Measurements from ENCODE around the gene AOPEP.
A peak's percentile ranks its signal among the peaks of the same experiment; 100 is the strongest.

The AOPEP gene

DNA sequence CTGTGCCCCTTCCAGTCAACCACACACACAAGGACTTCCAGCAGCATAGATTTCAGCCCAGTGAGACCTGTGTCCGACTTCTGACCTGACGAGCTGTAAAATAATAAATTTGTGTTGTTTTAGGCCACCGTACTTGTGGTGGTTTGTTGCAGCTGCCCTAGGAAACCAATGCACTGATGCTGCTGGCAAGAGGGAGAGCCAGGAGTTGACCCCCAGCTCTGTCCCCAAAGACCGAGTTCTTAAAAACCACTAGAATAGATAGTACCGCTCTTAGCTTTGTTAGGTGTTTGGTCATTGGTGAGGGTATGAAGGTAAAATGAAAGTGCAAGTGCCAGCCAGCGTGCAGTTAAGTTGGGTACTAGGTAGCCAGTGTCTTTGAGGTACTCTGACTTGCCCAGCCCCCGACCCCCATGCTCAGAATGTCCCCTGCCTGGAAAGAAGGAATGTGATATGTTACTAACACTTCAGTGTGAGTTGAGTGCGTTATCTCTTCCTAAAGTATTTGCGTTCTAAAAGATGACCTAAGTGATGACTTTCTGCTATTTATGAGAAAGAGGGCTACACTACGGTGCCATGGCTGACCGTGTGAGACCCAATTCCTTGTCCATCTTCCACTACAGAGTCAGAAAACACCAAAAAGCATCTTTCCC, 185.6 kb downstream of the AOPEP start:
- DNase-seq: no peak
- Histone ChIP-seq H3K27me3 (replicated peaks) (no peaks in the 10 kb centered on the region), H3K4me3 (ENCODE audit: low read depth, low read length) (no peak overlapping the region), H3K27ac (peak overlapping the region; percentile 48), H3K36me3 (replicated peaks) (no peaks in the 10 kb centered on the region)
- in situ Hi-C loops (cut with HindIII; ENCODE audit: low pct_ligation_motif_present, low sequenced_read_pairs): no loop called here
- TF ChIP-seq, protein P1, sequence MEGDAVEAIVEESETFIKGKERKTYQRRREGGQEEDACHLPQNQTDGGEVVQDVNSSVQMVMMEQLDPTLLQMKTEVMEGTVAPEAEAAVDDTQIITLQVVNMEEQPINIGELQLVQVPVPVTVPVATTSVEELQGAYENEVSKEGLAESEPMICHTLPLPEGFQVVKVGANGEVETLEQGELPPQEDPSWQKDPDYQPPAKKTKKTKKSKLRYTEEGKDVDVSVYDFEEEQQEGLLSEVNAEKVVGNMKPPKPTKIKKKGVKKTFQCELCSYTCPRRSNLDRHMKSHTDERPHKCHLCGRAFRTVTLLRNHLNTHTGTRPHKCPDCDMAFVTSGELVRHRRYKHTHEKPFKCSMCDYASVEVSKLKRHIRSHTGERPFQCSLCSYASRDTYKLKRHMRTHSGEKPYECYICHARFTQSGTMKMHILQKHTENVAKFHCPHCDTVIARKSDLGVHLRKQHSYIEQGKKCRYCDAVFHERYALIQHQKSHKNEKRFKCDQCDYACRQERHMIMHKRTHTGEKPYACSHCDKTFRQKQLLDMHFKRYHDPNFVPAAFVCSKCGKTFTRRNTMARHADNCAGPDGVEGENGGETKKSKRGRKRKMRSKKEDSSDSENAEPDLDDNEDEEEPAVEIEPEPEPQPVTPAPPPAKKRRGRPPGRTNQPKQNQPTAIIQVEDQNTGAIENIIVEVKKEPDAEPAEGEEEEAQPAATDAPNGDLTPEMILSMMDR (IDR thresholded peaks at IDR 0.05; ENCODE audit: low read depth, low read length, missing control alignments): no peak

- TF ChIP-seq, protein P1 (IDR thresholded peaks at IDR 0.05; ENCODE audit: low read depth, low read length, missing control alignments): no peak
- DNase-seq: peak; percentile 75
- in situ Hi-C loops (cut with HindIII; ENCODE audit: low pct_ligation_motif_present, low sequenced_read_pairs): no loop called here
- Histone ChIP-seq H3K27ac (peak overlapping the region; percentile 48), H3K4me3 (ENCODE audit: low read depth, low read length) (no peak overlapping the region), H3K27me3 (replicated peaks) (no peaks in the 10 kb centered on the region), H3K36me3 (replicated peaks) (no peaks in the 10 kb centered on the region)
These were observed 186.3 kb downstream of the AOPEP start for GRCh38 chr9:94912700-94913249.

DNA sequence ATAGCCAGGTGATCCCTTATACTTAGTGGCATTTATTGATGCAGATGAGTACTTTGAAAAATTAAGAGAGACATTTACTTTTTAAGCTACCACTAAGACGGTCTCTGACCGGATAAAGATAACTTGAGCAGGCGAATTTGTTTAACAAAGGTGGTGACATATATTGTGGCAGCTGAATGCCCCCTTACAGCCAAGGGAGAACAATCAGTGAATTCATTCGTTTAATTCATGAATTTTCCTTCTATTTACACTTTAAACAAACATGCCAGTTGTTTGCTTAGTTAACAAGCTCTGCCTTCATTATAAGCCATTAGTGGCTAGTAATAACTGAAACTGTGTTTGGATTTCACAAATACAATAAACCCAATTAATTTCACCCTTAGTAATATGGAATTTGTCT, 187.1 kb downstream of the AOPEP start:
- TF ChIP-seq, protein P1 (IDR thresholded peaks at IDR 0.05; ENCODE audit: low read depth, low read length, missing control alignments): no peak
- Histone ChIP-seq H3K4me3 (ENCODE audit: low read depth, low read length) (no peak overlapping the region), H3K36me3 (replicated peaks) (no peaks in the 10 kb centered on the region), H3K27me3 (replicated peaks) (no peaks in the 10 kb centered on the region), H3K27ac (peak overlapping the region; percentile 50)
- no peak for DNase-seq
- in situ Hi-C loops (cut with HindIII; ENCODE audit: low pct_ligation_motif_present, low sequenced_read_pairs): no loop called here

- Histone ChIP-seq H3K36me3 (replicated peaks) (no peaks in the 10 kb centered on the region), H3K27me3 (replicated peaks) (no peaks in the 10 kb centered on the region), H3K27ac (no peak overlapping the region), H3K4me3 (ENCODE audit: low read depth, low read length) (no peak overlapping the region)
- TF ChIP-seq, protein P1 (IDR thresholded peaks at IDR 0.05; ENCODE audit: low read depth, low read length, missing control alignments): no peak
- in situ Hi-C loops (cut with HindIII; ENCODE audit: low pct_ligation_motif_present, low sequenced_read_pairs): no loop called here
- DNase-seq: no peak
These were observed 189.3 kb downstream of the AOPEP start for GRCh38 chr9:94915476-94916450.

- TF ChIP-seq, protein P1 (IDR thresholded peaks at IDR 0.05; ENCODE audit: low read depth, low read length, missing control alignments): no peak
- Histone ChIP-seq H3K36me3 (replicated peaks) (no peaks in the 10 kb centered on the region), H3K27ac (no peak overlapping the region), H3K27me3 (replicated peaks) (no peaks in the 10 kb centered on the region), H3K4me3 (ENCODE audit: low read depth, low read length) (no peak overlapping the region)
- in situ Hi-C loops (cut with HindIII; ENCODE audit: low pct_ligation_motif_present, low sequenced_read_pairs): no loop called here
- DNase-seq: no peak
These were observed 190.5 kb downstream of the AOPEP start for GRCh38 chr9:94916956-94917355.

Measured in brain microvascular endothelial cell (primary cell).